ENCODE data around the gene SKP1.

Gene SKP1

DNA sequence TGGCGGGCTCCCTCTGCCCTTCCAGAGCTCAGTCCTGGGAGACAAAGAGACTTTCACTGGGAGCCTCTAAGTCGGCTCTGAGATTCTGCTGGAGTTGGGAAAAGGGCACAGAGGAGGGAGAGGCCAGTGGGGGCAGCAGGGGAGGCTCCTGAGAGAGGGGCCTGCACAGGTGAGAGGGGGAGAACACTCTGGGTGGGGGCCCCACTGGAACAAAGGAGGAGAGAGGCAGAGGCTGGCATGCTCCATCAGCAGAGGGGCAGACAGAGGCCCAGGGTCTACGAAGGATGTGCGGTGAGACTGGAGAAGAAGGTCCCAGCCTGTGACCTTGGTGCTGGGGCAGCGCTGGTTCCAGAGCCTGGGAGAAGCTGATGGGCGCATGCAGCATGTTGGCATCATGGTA is 53.4 kb downstream of the SKP1 start:
- H3K36me3 Mint-ChIP-seq (ENCODE audit: low read depth) = peaks cover 13% of the 10 kb centered on the region

DNA sequence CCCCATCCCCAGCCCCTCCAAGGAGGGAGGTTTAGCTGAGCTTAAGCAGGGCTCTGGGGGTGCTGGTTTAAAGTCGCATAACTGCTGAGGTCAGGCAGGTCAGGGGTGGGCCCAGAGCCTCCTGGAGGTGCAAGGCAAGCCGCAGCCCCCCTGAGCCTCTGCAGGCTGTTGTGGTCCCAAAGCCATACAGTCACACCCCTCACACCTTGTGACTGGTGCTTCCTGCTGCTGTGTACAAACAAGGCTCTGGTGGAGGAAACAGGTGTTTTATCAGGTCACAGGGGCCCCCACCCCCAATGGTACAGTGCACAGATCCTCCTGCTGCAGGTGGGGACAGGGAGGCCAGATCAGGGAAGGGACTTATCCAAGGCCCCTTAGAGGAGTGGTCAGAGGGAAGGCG is 54.2 kb downstream of the SKP1 start:
- Mint-ChIP-seq H3K27ac (no peak overlapping the region), H3K9me3 (no peaks in the 10 kb centered on the region), H3K4me1 (peaks cover 3% of the 10 kb centered on the region), H3K4me3 (no peak overlapping the region), H3K27me3 (ENCODE audit: low read depth, poor library complexity) (no peaks in the 10 kb centered on the region), H3K36me3 (ENCODE audit: low read depth) (peaks cover 13% of the 10 kb centered on the region)
- no peak for DNase-seq
- TF ChIP-seq, protein P1, sequence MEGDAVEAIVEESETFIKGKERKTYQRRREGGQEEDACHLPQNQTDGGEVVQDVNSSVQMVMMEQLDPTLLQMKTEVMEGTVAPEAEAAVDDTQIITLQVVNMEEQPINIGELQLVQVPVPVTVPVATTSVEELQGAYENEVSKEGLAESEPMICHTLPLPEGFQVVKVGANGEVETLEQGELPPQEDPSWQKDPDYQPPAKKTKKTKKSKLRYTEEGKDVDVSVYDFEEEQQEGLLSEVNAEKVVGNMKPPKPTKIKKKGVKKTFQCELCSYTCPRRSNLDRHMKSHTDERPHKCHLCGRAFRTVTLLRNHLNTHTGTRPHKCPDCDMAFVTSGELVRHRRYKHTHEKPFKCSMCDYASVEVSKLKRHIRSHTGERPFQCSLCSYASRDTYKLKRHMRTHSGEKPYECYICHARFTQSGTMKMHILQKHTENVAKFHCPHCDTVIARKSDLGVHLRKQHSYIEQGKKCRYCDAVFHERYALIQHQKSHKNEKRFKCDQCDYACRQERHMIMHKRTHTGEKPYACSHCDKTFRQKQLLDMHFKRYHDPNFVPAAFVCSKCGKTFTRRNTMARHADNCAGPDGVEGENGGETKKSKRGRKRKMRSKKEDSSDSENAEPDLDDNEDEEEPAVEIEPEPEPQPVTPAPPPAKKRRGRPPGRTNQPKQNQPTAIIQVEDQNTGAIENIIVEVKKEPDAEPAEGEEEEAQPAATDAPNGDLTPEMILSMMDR (IDR thresholded peaks at IDR 0.05) = no peak

More for the DNA sequence above, 53.4 kb downstream of the SKP1 start:
- Mint-ChIP-seq H3K27me3 (ENCODE audit: low read depth, poor library complexity) (no peaks in the 10 kb centered on the region), H3K4me3 (no peak overlapping the region), H3K4me1 (peaks cover 4% of the 10 kb centered on the region), H3K27ac (no peak overlapping the region), H3K9me3 (no peaks in the 10 kb centered on the region)
- TF ChIP-seq, protein P1 (IDR thresholded peaks at IDR 0.05) = no peak
- no peak for DNase-seq

DNA sequence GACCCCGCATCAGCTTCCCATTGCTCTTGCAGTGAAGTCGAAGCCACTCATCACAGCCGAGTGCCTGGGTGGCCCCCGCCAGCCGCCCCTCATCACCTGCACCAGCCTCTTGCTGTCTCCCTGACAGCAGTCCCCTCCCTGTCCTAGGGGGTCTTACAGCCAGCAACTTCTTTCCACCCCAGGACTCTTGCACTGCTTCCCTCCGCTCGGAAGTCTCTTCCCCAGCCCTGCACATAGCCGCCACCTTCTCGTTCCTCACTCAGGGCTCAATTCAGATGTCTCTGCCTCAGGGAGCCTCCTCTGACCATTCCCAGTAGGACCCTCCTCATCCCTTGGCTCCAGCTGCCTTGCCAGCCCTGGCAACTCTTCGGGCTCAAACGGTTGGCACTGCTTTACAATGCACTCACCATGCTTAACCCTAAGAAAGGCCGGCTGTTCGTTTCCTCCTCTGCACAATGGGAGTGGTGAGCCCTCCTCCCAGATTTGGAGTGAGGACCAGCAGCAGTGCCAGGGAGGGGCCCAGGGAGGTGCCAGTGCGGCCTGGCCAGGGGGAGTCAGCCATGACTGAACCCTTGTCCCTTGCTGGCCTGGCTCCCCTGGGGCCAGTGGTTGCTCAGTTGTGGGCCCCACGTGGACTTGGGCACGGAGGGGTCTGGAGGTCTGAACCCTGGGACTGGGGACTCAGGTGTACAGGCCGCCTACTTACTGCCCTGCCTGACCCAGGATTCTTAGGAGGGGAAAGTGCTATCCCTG is 56.2 kb downstream of the SKP1 start:
- Mint-ChIP-seq H3K4me3 (no peak overlapping the region), H3K36me3 (ENCODE audit: low read depth) (peaks cover 13% of the 10 kb centered on the region), H3K9me3 (no peaks in the 10 kb centered on the region), H3K27ac (no peak overlapping the region), H3K27me3 (ENCODE audit: low read depth, poor library complexity) (no peaks in the 10 kb centered on the region), H3K4me1 (peaks cover 22% of the 10 kb centered on the region)
- DNase-seq = no peak
- TF ChIP-seq, protein P1 (IDR thresholded peaks at IDR 0.05) = no peak

DNA sequence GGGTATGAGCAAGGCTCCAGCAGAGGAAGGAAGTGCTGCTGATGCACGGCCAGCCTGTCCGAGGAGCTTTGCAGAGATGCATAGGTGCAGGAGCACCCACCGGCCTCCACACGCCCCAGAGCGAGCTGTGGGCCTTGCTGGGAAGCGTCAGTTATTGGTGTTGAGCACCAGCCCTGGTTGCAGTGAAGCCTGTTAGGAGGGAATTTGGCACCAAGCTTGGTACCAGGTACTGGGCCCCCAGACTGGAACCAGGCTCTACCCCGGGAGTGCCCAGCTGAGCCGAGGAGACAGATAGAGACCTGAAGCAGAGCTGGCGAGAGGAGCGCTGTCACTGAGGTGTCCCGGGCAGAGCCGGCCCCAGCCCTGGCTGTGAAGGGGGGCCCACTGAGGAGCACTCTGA is 57.0 kb downstream of the SKP1 start:
- Mint-ChIP-seq H3K9me3 (no peaks in the 10 kb centered on the region), H3K27ac (no peak overlapping the region), H3K4me3 (no peak overlapping the region), H3K36me3 (ENCODE audit: low read depth) (peaks cover 13% of the 10 kb centered on the region), H3K4me1 (peaks cover 22% of the 10 kb centered on the region), H3K27me3 (ENCODE audit: low read depth, poor library complexity) (no peaks in the 10 kb centered on the region)
- TF ChIP-seq, protein P1 (IDR thresholded peaks at IDR 0.05) = no peak
- no peak for DNase-seq

DNA sequence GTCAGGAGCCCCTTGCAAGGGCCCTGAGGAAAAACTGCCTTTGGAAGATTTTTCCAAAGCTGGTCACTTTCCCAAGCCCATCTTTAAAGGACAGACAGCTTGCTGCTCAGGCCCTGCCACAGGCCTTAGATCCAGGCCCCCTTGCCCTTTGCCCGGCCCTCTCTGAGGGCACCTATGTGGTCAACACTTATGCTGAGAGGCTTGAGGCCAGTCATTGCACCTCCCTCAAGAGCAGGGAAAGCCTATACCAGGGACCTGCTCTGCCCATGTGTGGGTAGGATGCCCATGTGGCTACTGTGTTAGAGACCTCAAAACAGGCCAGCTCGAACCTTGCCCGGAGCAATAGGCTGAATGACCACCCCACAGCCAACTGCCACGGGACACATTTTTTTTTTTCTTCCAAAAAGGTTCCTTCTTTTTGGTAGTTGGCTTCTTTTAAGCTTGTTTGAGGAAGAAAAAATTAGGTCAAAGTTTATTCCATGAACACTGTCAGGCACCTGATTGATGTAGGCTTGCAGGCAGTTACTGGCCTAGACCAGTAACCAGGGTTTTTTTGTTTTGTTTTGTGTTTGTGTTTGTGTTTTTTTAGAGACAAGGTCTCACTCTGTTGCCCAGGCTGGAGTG is 58.4 kb downstream of the SKP1 start:
- H3K4me1 Mint-ChIP-seq = peaks cover 32% of the 10 kb centered on the region
- no peaks in the 10 kb centered on the region for H3K9me3 Mint-ChIP-seq
- peaks cover 7% of the 10 kb centered on the region for H3K27me3 Mint-ChIP-seq (ENCODE audit: low read depth, poor library complexity)
- TF ChIP-seq, protein P1 (IDR thresholded peaks at IDR 0.05) = no peak
- peaks cover 13% of the 10 kb centered on the region for H3K36me3 Mint-ChIP-seq (ENCODE audit: low read depth)
- no peak overlapping the region for H3K27ac Mint-ChIP-seq
- no peak overlapping the region for H3K4me3 Mint-ChIP-seq
- DNase-seq = no peak
